Measurements from ENCODE around the gene FAM227B.
"Not testable (repeated sequence)": the region's sequence is repeated elsewhere in the genome, so short reads cannot be mapped to it uniquely, and the experiment has no call there.

Gene FAM227B

GRCh38 chr15:49494842-49495241 is 125.8 kb downstream of the FAM227B start:
- TF ChIP-seq CTCF (IDR thresholded peaks at IDR 0.05; ENCODE audit: low read depth, low read length) = no peak
- DNase-seq (ENCODE audit: extremely low read depth, low read depth) = no peak

GRCh38 chr15:49492830-49493229 is 127.8 kb downstream of the FAM227B start:
- no peak for DNase-seq (ENCODE audit: extremely low read depth, low read depth)
- no peak for TF ChIP-seq CTCF (IDR thresholded peaks at IDR 0.05; ENCODE audit: low read depth, low read length)

- no peak for TF ChIP-seq CTCF (IDR thresholded peaks at IDR 0.05; ENCODE audit: low read depth, low read length)
- no peak for DNase-seq (ENCODE audit: extremely low read depth, low read depth)
Observed at GRCh38 chr15:49492151-49492550, 128.5 kb downstream of the FAM227B start.

GRCh38 chr15:49490966-49491365 is 129.7 kb downstream of the FAM227B start:
- no peak for TF ChIP-seq CTCF (IDR thresholded peaks at IDR 0.05; ENCODE audit: low read depth, low read length)
- no peak for DNase-seq (ENCODE audit: extremely low read depth, low read depth)

GRCh38 chr15:49485401-49485800 is 135.2 kb downstream of the FAM227B start:
- not testable (repeated sequence) for DNase-seq (ENCODE audit: extremely low read depth, low read depth)

- not testable (repeated sequence) for DNase-seq (ENCODE audit: extremely low read depth, low read depth)
Observed at GRCh38 chr15:49478982-49479381, 141.6 kb downstream of the FAM227B start.

GRCh38 chr15:49478021-49478420 is 142.6 kb downstream of the FAM227B start:
- DNase-seq (ENCODE audit: extremely low read depth, low read depth) = not testable (repeated sequence)

- DNase-seq (ENCODE audit: extremely low read depth, low read depth) = no peak
- no peak for TF ChIP-seq CTCF (IDR thresholded peaks at IDR 0.05; ENCODE audit: low read depth, low read length)
Observed at GRCh38 chr15:49473031-49473430, 147.6 kb downstream of the FAM227B start.

GRCh38 chr15:49472338-49472737 is 148.3 kb downstream of the FAM227B start:
- TF ChIP-seq CTCF (IDR thresholded peaks at IDR 0.05; ENCODE audit: low read depth, low read length) = no peak

More at GRCh38 chr15:49472338-49472737, 148.3 kb downstream of the FAM227B start:
- no peak for DNase-seq (ENCODE audit: extremely low read depth, low read depth)

Data from AG09319 (cell line).